C4-2B (cell line): Measurements from ENCODE around the gene ATP4B.

ENCODE experiments used
- ZFX ChIP-seq: fragments of 450-650 bp; IDR thresholded peaks from 2 replicates; pipeline ENCODE4 v1.6.1; 2017
- TF ChIP-seq, protein P1 (sequence below): fragments of 450-650 bp; conservative IDR thresholded peaks from 2 replicates; pipeline ENCODE4 v1.5.1; 2017; ENCODE audit warnings: mild to moderate bottlenecking

DNA sequence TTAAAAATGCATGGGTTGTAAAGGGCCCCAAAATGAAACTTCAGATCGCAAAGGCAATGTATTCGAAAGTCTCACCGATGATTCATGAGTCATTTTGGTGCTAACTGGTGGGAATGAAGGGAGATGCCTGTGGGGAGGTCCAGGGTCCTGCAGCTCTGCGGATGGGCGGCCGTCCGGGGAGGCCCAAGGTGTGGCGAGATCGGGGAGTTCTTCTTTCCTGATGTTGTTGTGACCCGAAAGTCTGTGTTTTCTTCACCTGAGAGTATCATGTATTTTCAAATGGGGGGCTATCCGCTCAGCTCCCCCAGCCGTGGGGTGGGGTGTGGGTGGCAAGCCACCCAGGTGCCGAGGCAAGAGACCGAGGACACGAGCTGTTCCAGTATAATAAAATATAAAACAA is 37.0 kb downstream of the ATP4B start:
- TF ChIP-seq, protein P1, sequence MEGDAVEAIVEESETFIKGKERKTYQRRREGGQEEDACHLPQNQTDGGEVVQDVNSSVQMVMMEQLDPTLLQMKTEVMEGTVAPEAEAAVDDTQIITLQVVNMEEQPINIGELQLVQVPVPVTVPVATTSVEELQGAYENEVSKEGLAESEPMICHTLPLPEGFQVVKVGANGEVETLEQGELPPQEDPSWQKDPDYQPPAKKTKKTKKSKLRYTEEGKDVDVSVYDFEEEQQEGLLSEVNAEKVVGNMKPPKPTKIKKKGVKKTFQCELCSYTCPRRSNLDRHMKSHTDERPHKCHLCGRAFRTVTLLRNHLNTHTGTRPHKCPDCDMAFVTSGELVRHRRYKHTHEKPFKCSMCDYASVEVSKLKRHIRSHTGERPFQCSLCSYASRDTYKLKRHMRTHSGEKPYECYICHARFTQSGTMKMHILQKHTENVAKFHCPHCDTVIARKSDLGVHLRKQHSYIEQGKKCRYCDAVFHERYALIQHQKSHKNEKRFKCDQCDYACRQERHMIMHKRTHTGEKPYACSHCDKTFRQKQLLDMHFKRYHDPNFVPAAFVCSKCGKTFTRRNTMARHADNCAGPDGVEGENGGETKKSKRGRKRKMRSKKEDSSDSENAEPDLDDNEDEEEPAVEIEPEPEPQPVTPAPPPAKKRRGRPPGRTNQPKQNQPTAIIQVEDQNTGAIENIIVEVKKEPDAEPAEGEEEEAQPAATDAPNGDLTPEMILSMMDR, result no peak
- no peak for TF ChIP-seq ZFX
